Fibroblast of lung (primary cell): ENCODE measurements around the gene LSM3. TPM values are rescaled to one million over a fixed set of nuclear protein-coding genes. Genes with fewer than 3 reads are reported as not detected.

Experiments used
- DNase-seq, 2 donors: peaks; one replicate each; pipeline versions ENCODE4 v3.0.0 to v3.0.0-alpha.2; 2010; ENCODE audit warnings: low read depth in 2 of 2
- H2AFZ ChIP-seq: 2 replicates; pipeline ENCODE4 v1.5.1; 2012; ENCODE audit warnings: low read length, control low read depth, inconsistent platforms
- H3K27ac ChIP-seq: 2 replicates; pipeline ENCODE4 v1.5.1; 2011; ENCODE audit warnings: low read length, control low read depth; ENCODE audit not compliant: insufficient read depth
- H3K27me3 ChIP-seq: 2 replicates; pipeline ENCODE4 v1.5.1; 2011; ENCODE audit warnings: mild to moderate bottlenecking, low read length; ENCODE audit not compliant: control insufficient read depth, insufficient read depth
- H3K36me3 ChIP-seq: 2 replicates; pipeline ENCODE4 v1.5.1; 2011; ENCODE audit warnings: low read length; ENCODE audit not compliant: control insufficient read depth, insufficient read depth
- H3K4me1 ChIP-seq: 2 replicates; pipeline ENCODE4 v1.5.1; 2011; ENCODE audit warnings: low read length; ENCODE audit not compliant: control insufficient read depth, insufficient read depth; ENCODE audit errors: extremely low read depth
- H3K4me2 ChIP-seq: 2 replicates; pipeline ENCODE4 v1.5.1; 2011; ENCODE audit warnings: low read length, control low read depth; ENCODE audit not compliant: insufficient read depth; ENCODE audit errors: extremely low read depth
- H3K4me3 ChIP-seq, 4 experiments: fragments of 200-600 bp in 1 of 4; sonication (generic) in 1 of 4; replicated peaks in 1 of 4; 2 replicates each; pipeline ENCODE4 v1.5.1; 2011 to 2016; ENCODE audit warnings: low read length in 4 of 4, low read depth in 3 of 4, mild to moderate bottlenecking in 3 of 4, control low read depth in 2 of 4, inconsistent platforms in 1 of 4, mixed read lengths in 1 of 4; ENCODE audit not compliant: insufficient read depth in 1 of 4; ENCODE audit errors: control extremely low read depth in 1 of 4
- H3K79me2 ChIP-seq: 2 replicates; pipeline ENCODE4 v1.5.1; 2012; ENCODE audit warnings: mild to moderate bottlenecking, low read length, inconsistent platforms; ENCODE audit not compliant: control insufficient read depth, insufficient read depth
- H3K9ac ChIP-seq: 2 replicates; pipeline ENCODE4 v1.5.1; 2011; ENCODE audit warnings: mild to moderate bottlenecking, low read length, control low read depth; ENCODE audit not compliant: insufficient read depth
- H3K9me3 ChIP-seq: 2 replicates; pipeline ENCODE4 v1.5.1; 2012; ENCODE audit warnings: low read depth, low read length; ENCODE audit not compliant: control insufficient read depth, insufficient read depth
- H4K20me1 ChIP-seq: 2 replicates; pipeline ENCODE4 v1.5.1; 2011; ENCODE audit warnings: low read length; ENCODE audit not compliant: control insufficient read depth, insufficient read depth; ENCODE audit errors: extremely low read depth
- CTCF ChIP-seq, 2 donors: IDR thresholded peaks in 1 of 2; conservative IDR thresholded peaks in 1 of 2; 1 replicate in 1 of 2; 2 replicates in 1 of 2; pipeline ENCODE4 v1.5.1; 2011 to 2012; ENCODE audit warnings: low read length in 2 of 2, control low read depth in 1 of 2, inconsistent platforms in 1 of 2, low read depth in 1 of 2, mild to moderate bottlenecking in 1 of 2
- EZH2 ChIP-seq: IDR thresholded peaks from 2 replicates; pipeline ENCODE4 v1.5.1; 2012; ENCODE audit warnings: low read length, control low read depth, mild to moderate bottlenecking; ENCODE audit errors: missing control alignments
- polyA plus RNA-seq, 2 donors: library from polyadenylated mRNA; depleted of rRNA in 1 of 2; stranded (reverse) in 1 of 2; unstranded in 1 of 2; fragments of >200 nt; gene quantifications; 2 replicates each; pipeline ENCODE4 v1.2.1, GENCODE V29; 2011 to 2012; ENCODE audit warnings: missing spikeins in 1 of 2
- total RNA-seq: library from RNA; depleted of rRNA; stranded (reverse); fragments of >200 nt; gene quantifications from 2 replicates; pipeline ENCODE4 v1.2.1, GENCODE V29; 2014

The LSM3 gene
- total and polyA plus RNA-seq, 2 donors (not counting 1 experiment from before 2014, with no cell fraction given): 5.1 to 14.9 TPM

DNA sequence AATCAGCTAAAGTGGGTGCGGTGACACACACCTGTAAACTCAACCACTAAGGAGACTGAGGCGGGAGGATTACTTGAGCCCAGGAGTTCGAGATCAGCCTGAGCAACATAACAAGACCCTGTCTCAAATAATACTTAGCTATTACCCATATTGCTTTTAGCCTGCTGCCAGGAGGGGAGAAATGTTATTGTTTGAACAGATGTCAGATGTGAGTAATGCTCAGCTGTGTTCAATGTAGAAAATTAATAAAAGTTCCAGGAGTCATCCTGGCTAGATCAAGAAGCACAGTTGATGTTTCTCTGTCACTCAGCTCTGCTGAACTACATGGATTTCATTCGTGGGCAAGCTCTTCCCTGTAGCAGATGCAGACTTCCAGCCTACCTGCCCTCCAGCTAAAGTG, 22.2 kb downstream of the LSM3 start:
- no peaks in the 10 kb centered on the region for H3K36me3 ChIP-seq
- H3K79me2 ChIP-seq: no peaks in the 10 kb centered on the region
- TF ChIP-seq EZH2 (no peak), CTCF (conservative IDR thresholded peaks at IDR 0.05 in 1 of 2, IDR thresholded peaks at IDR 0.05 in 1 of 2; ENCODE audit: low read depth in 1 of 2, low read length in 2 of 2) (no peak)
- H3K9ac ChIP-seq: no peak overlapping the region
- H3K4me3 ChIP-seq: no peak overlapping the region
- H3K4me1 ChIP-seq: peaks cover 28% of the 10 kb centered on the region
- H3K9me3 ChIP-seq: no peaks in the 10 kb centered on the region
- no peak overlapping the region for H3K4me2 ChIP-seq
- no peak overlapping the region for H2AFZ ChIP-seq
- H3K27me3 ChIP-seq: no peaks in the 10 kb centered on the region
- DNase-seq: no peak
- H4K20me1 ChIP-seq: no peaks in the 10 kb centered on the region
- no peak overlapping the region for H3K27ac ChIP-seq

DNA sequence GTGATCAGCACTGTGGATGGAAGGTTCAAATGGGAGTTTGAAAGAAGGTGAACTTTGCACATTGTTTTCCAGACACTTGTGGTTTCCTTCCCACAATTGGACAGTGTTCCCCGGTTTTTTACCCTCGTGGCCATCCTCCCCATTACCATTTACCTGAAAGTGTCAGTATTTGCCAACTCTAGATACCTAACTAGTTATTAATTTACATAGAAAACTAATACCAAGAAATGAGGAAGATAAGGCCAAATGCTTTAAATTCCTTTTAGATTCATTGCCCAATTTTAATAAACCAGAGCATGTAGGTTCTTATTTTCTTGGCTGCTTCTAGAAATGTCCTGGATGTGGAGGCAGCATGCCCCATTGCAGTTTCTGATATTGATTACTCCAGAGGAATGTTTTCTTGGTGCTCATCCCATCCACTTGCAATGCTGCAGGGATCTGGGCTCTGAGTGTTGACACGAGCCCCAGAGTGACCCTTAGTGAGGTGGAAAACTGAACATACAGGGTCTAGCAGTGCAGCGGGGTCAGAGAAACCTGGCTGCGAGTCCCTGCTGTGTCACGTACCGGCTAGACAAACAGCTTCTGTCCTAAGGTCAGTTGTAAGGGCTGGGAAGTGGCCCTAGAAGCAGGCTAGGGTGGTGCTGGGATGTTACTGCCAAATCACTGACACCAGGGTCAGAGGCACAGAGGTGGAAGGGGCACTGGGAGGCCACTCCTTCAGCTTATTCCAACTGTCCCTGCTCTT, 23.5 kb downstream of the LSM3 start:
- H3K4me1 ChIP-seq: peaks cover 28% of the 10 kb centered on the region
- H3K9ac ChIP-seq: no peak overlapping the region
- no peaks in the 10 kb centered on the region for H4K20me1 ChIP-seq
- no peaks in the 10 kb centered on the region for H3K36me3 ChIP-seq
- peak in 1 of 2 donors; percentile 58 for DNase-seq
- H3K27ac ChIP-seq: no peak overlapping the region
- H3K9me3 ChIP-seq: no peaks in the 10 kb centered on the region
- no peak overlapping the region for H3K4me3 ChIP-seq
- no peak overlapping the region for H3K4me2 ChIP-seq
- H3K27me3 ChIP-seq: no peaks in the 10 kb centered on the region
- H3K79me2 ChIP-seq: no peaks in the 10 kb centered on the region
- TF ChIP-seq EZH2 (no peak), CTCF (conservative IDR thresholded peaks at IDR 0.05 in 1 of 2, IDR thresholded peaks at IDR 0.05 in 1 of 2; ENCODE audit: low read depth in 1 of 2, low read length in 2 of 2) (no peak)
- no peak overlapping the region for H2AFZ ChIP-seq

DNA sequence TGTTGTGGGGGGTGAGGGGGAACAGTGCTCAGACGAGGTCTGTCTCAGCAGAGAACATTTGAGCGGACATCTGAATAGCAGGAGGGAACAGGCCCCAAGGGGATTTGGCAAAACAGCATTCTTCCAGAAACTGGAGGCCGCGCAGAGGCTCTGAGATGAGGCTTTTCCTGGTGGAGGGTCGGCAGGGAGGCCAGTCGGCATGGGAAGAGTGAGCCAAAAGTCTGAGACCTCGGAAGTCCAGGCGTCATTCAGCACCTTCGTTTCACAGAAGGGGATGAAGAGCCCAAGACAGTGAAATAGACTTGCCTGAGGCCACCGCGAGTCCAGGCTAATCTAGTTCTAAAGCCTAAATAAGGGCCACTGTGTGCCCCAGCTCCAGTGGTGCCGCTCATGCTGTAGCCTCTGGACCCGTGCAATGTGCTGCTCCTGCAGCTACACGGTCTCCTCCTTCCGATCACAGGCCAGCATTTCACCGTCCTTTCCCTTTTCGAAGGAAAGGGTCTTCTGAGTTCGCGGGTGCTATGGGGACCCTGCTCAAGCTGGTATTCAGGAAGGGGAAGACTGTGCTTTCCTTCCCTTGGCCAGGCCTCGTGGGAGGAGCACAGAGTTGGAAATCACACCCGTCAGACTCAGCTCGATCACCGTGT, 24.4 kb downstream of the LSM3 start:
- no peaks in the 10 kb centered on the region for H3K36me3 ChIP-seq
- H3K4me3 ChIP-seq: no peak overlapping the region
- TF ChIP-seq CTCF (conservative IDR thresholded peaks at IDR 0.05 in 1 of 2, IDR thresholded peaks at IDR 0.05 in 1 of 2; ENCODE audit: low read depth in 1 of 2, low read length in 2 of 2) (no peak), EZH2 (no peak)
- peaks cover 28% of the 10 kb centered on the region for H3K4me1 ChIP-seq
- no peak overlapping the region for H3K27ac ChIP-seq
- peak overlapping the region; percentile 34 for H2AFZ ChIP-seq
- DNase-seq: no peak
- no peaks in the 10 kb centered on the region for H3K79me2 ChIP-seq
- H3K9me3 ChIP-seq: no peaks in the 10 kb centered on the region
- H4K20me1 ChIP-seq: no peaks in the 10 kb centered on the region
- H3K9ac ChIP-seq: no peak overlapping the region
- H3K27me3 ChIP-seq: no peaks in the 10 kb centered on the region
- no peak overlapping the region for H3K4me2 ChIP-seq
